Tracheal epithelial cell (primary cell): ENCODE measurements around the gene BUB1. TPM values are rescaled to one million over a fixed set of nuclear protein-coding genes. Genes with fewer than 3 reads are reported as not detected.

Experiments
- total RNA-seq: library from RNA; depleted of rRNA; stranded (reverse); fragments of >200 nt; gene quantifications from 2 replicates; pipeline ENCODE4 v1.2.1, GENCODE V29; 2014

The BUB1 gene
- 1.3 and 6.5 TPM in 2 replicates for total RNA-seq

DNA sequence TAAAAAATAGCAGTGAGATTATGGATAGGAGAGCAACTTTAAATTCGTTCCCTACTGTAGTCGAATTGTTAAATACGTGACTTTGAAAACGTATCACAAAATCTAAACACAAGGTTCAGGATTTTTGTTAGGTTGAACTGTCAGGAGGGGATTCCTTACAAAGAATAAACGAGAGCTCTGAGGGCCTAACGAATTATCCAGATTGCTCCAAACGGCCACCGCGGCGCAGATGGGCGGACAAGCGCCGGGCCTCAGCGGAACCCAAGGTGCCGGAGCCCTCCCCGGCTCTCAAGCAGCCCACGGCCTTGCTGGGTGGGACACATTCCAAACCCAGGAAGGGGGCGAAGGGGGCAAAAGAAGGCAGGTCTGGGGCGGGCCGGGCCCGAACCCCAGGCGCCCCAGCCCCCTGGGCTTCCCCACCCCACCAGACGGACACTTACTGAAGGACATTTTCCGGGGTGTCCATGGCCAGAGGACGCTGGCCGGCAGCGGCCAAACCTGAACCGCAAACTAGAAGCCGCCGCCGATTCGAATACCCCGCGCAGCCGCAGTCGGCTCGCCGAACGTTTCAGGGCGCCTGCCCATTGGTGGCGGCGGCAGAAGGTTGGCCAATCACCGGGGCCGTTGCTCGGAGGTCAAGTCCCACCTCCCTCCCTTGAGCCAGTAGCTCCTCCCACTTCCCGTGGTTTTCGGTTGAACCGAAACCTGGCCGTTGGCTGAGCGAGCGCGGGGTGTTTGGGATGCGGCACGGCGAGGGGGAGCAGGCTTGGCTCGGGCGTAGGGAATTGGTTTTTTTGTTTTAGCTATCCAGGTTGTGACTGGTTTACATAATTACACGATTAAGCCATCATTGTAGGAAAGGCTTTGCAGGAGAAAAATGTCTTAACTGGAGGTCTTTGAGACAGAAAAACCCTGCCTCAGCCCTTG, at the start of gene BUB1:
BUB1 (minus strand) TSS at position 534 of the 927 bp plus-strand sequence; CDS start at position 466, 68 bp downstream.

Other genes starting within 250 kb of the BUB1 start
- not detected in 2 replicates for gene LIMS4, start 205.2 kb downstream of the BUB1 start, total RNA-seq
- 16.2 and 24.6 TPM in 2 replicates for gene RGPD6, start 100.8 kb downstream of the BUB1 start, total RNA-seq
- gene ACOXL, start 54.5 kb upstream of the BUB1 start, total RNA-seq, result 0.24 TPM in 1 of 2 replicates, not detected in the other